ENCODE measurements around the gene SLC6A3. TPM values are rescaled to one million over a fixed set of nuclear protein-coding genes. Genes with fewer than 3 reads are reported as not detected.
"Not testable (repeated sequence)": the region's sequence is repeated elsewhere in the genome, so short reads cannot be mapped to it uniquely, and the experiment has no call there.

SLC6A3 gene
- total RNA-seq, 2 experiments from 2014 or later = not detected

DNA sequence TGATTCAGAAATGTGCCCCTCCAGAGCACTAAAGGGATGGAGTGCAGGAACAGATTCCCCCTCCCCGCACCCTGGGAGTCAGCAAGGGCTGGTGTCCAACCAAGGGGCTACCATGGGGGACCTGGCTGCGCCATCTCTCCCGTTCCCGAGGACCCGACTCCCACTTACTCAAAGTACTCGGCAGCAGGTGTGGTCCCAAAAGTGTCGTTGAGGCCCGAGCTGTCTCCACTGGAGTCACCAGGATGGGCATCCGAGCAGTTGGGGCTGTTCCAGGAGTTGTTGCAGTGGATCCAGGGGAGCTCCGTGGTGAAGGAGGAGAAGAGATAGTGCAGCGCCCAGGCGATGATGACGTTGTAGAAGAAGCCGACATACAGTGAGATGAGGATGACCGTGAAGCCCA, 12.9 kb downstream of the SLC6A3 start:
- DNase-seq = no peak
- peaks cover 2% of the 10 kb centered on the region for H3K36me3 Mint-ChIP-seq (ENCODE audit: low read depth)

DNA sequence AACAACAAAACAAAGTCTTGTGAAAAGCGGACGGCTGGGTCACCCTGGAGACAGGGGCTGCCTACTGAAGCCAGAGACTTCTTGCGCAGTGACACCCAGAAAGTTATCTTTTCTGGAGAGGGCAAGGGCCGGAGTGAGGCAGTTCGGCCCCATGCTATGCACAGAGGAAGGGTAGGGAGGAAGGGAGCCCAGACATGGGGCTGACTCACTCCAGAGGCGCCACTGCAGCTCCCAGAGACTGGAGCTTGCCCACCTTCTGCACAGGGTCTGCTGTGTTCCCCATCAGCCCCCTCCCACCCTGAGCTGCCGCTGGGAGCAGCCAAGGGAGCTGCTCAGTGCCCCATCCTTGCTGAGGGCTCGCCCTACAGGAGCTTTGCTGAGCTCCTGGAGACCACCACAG, 13.3 kb downstream of the SLC6A3 start:
- Mint-ChIP-seq H3K27me3 (ENCODE audit: low read depth) (peaks cover 2% of the 10 kb centered on the region), H3K27ac (no peak overlapping the region), H3K9me3 (peaks cover 28% of the 10 kb centered on the region), H3K4me1 (ENCODE audit: low read depth) (no peaks in the 10 kb centered on the region), H3K36me3 (ENCODE audit: low read depth) (peaks cover 4% of the 10 kb centered on the region), H3K4me3 (no peak overlapping the region)
- intact Hi-C loops (cut with micrococcal nuclease) = no loop called here
- CTCF ChIA-PET = no interaction called here
- no peak for DNase-seq

More for the DNA sequence above, 12.9 kb downstream of the SLC6A3 start:
- CTCF ChIA-PET = no interaction called here
- Mint-ChIP-seq H3K9me3 (peaks cover 25% of the 10 kb centered on the region), H3K4me1 (ENCODE audit: low read depth) (no peaks in the 10 kb centered on the region), H3K27ac (no peak overlapping the region), H3K27me3 (ENCODE audit: low read depth) (peaks cover 2% of the 10 kb centered on the region), H3K4me3 (no peak overlapping the region)
- intact Hi-C loops (cut with micrococcal nuclease) = no loop called here

DNA sequence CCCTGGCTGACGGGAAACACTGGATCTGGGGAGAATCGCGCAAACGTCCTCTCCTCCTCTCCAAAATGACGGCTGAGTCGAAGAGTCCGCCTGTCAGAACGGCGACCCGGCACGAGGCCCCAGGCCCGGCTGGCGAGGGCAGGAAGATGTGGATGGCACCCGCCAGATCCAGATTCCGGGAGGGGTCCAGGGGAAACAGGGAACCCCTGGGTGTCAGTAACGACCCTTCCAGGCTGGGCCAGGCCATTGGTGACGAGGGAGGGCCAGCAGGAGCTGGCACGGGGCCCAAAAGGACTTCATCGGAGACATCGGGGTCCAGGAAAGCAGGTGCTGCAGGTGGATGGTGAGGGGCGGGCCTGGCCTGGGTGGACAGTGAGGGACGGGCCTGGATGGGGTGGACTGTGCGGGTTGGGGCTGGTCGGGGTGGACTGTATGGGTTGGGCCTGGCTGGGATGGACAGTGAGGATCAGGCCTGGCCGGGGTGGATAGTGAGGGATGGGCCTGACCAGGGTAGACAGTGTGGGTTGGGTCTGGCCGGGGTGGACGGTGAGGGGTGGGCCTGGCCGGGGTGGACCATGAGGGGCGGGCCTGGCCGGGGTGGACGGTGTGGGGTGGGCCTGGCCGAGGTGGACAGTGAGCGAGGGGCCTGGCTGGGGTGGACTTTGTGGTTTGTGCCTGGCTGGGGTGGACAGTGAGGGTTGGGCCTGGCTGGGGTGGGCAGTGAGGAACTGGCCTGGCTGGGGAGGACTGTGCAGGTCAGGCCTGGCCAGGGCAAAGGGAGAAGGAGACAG, 14.0 kb downstream of the SLC6A3 start:
- Mint-ChIP-seq H3K4me3 (no peak overlapping the region), H3K27me3 (ENCODE audit: low read depth) (peaks cover 2% of the 10 kb centered on the region), H3K27ac (no peak overlapping the region), H3K36me3 (ENCODE audit: low read depth) (peaks cover 4% of the 10 kb centered on the region), H3K4me1 (ENCODE audit: low read depth) (no peaks in the 10 kb centered on the region), H3K9me3 (peaks cover 34% of the 10 kb centered on the region)
- DNase-seq = no peak
- intact Hi-C loops (cut with micrococcal nuclease) = no loop called here
- CTCF ChIA-PET = no interaction called here

DNA sequence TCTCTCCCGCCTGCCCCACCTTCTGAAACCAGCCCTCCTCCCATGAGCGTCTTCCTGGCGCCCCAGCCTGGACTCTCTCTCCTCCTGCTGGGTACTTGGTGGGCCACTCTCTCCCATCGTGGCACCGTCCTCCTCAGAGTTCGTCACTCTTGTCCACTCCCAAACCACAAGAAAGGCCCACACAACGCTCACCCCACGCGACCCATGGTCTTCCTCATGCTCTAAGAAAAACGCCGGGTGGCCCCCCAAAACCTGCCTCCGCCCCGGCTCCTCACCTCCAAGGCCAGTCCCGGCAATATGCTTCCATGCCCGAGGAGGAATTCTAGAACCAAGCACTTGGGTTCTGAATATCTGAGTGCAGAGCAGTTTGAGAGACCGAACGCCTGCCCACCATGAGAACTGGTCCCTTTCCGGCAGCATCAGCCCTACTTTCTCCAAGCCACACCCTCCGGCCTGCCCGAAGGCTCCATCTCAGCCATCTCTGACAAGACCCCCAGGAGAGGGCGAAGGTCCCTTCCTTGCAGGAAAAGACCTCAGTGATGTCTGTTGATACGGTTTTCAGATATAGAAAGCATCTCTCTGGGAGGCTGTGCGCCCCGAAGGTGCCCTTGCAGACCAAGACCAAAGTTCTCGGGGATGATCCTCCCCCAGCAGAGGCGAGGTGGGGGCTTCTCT, 15.0 kb downstream of the SLC6A3 start:
- Mint-ChIP-seq H3K27ac (no peak overlapping the region), H3K36me3 (ENCODE audit: low read depth) (peaks cover 4% of the 10 kb centered on the region), H3K9me3 (peaks cover 41% of the 10 kb centered on the region), H3K27me3 (ENCODE audit: low read depth) (peaks cover 2% of the 10 kb centered on the region), H3K4me3 (no peak overlapping the region), H3K4me1 (ENCODE audit: low read depth) (no peaks in the 10 kb centered on the region)
- CTCF ChIA-PET = no interaction called here
- intact Hi-C loops (cut with micrococcal nuclease) = no loop called here
- no peak for DNase-seq

DNA sequence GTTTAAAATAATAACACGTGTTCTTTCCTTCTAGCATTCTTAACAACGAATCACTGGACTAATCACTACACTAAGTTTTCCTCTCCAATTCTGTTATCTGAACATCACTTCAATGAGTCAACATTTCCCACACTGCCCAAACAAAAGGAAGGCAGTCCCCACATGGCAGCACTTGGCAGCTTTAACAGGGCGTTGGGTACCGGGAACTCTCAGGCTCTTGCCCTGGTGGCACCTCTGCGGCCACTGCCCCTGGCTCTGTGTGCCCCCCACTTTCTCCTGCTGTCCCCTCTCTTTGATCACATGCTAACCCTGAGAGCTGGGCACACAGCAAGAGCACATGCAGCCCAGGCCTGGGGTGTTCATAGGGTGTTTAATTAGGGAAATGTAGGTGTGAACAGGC, 15.7 kb downstream of the SLC6A3 start:
- Mint-ChIP-seq H3K27ac (no peak overlapping the region), H3K36me3 (ENCODE audit: low read depth) (peaks cover 4% of the 10 kb centered on the region), H3K4me3 (no peak overlapping the region), H3K27me3 (ENCODE audit: low read depth) (peaks cover under 1% of the 10 kb centered on the region), H3K9me3 (peaks cover 41% of the 10 kb centered on the region), H3K4me1 (ENCODE audit: low read depth) (no peaks in the 10 kb centered on the region)
- no peak for DNase-seq
- CTCF ChIA-PET = no interaction called here
- intact Hi-C loops (cut with micrococcal nuclease) = no loop called here

DNA sequence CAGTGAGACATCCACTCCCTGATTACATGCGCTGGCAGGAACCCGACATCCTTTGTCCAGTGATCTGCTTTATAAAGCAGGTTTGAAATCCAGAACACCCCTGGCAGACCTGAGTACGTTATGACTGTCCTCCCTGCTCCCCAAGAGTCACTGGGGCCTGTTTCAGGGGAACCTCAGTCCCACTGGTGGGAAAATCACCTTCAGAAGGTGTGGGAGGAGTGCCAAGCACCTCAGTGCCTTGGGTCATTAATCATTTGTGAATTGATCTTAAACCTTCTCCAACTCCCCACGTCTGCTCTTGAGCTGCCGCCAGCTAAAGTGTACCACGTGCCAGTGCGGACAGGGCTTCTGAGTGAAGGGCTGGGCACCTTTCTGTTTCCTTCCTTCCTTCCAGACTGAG, 16.2 kb downstream of the SLC6A3 start:
- no peak for DNase-seq
- CTCF ChIA-PET = no interaction called here
- H3K4me1 Mint-ChIP-seq (ENCODE audit: low read depth) = no peaks in the 10 kb centered on the region
- intact Hi-C loops (cut with micrococcal nuclease) = no loop called here
- H3K9me3 Mint-ChIP-seq = peaks cover 41% of the 10 kb centered on the region
- H3K27me3 Mint-ChIP-seq (ENCODE audit: low read depth) = peaks cover 4% of the 10 kb centered on the region
- H3K36me3 Mint-ChIP-seq (ENCODE audit: low read depth) = peaks cover 4% of the 10 kb centered on the region
- H3K27ac Mint-ChIP-seq = no peak overlapping the region
- H3K4me3 Mint-ChIP-seq = no peak overlapping the region

- intact Hi-C loops (cut with micrococcal nuclease) = no loop called here
- no peaks in the 10 kb centered on the region for H3K4me1 Mint-ChIP-seq (ENCODE audit: low read depth)
- H3K36me3 Mint-ChIP-seq (ENCODE audit: low read depth) = peaks cover 4% of the 10 kb centered on the region
- CTCF ChIA-PET = no interaction called here
- peaks cover 41% of the 10 kb centered on the region for H3K9me3 Mint-ChIP-seq
- H3K27me3 Mint-ChIP-seq (ENCODE audit: low read depth) = peaks cover 4% of the 10 kb centered on the region
- no peak overlapping the region for H3K4me3 Mint-ChIP-seq
- no peak for DNase-seq
- no peak overlapping the region for H3K27ac Mint-ChIP-seq
These were observed 17.1 kb downstream of the SLC6A3 start for GRCh38 chr5:1428107-1428506.

- no peak for DNase-seq
- H3K36me3 Mint-ChIP-seq (ENCODE audit: low read depth) = peaks cover 4% of the 10 kb centered on the region
- no peak overlapping the region for H3K27ac Mint-ChIP-seq
- intact Hi-C loops (cut with micrococcal nuclease) = no loop called here
- H3K4me3 Mint-ChIP-seq = no peak overlapping the region
- H3K4me1 Mint-ChIP-seq (ENCODE audit: low read depth) = no peaks in the 10 kb centered on the region
- peaks cover 4% of the 10 kb centered on the region for H3K27me3 Mint-ChIP-seq (ENCODE audit: low read depth)
- H3K9me3 Mint-ChIP-seq = peaks cover 36% of the 10 kb centered on the region
- CTCF ChIA-PET = no interaction called here
These were observed 20.5 kb downstream of the SLC6A3 start for GRCh38 chr5:1424716-1425115.

DNA sequence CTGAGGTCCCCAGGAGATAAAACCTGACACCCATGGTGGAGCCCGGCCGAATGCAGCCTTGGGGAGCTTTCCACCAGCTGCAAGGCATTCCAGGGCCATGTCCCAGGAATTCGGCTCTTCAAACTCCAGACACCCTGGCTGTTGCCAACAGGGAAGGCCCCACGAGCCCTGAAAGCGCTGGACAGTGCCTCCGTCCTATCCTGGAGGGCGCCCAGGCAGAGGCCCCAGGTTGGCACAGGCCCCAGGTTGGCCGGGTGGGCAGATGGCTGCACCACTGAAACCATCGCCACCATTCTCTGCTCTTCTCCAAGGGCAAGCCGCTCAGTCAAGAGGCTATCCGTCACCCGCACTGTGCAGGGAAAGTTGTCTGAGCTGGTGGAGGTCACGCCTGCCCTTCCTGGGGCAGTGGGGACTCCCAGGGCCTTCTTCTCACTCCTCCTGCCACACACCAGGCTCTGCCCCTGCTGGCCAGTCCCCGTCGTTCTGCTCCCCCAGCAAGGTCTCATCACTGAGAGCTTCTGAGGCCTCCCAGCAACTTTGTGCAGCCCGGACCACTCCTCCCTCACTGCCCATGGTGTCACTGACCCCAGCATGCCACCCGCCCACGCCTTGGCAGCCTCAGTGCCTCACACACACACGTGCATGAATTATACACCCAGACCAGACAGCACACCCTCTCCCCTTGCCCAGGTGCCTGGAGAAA, 21.2 kb downstream of the SLC6A3 start:
- CTCF ChIA-PET = no interaction called here
- Mint-ChIP-seq H3K27me3 (ENCODE audit: low read depth) (peaks cover 4% of the 10 kb centered on the region), H3K4me1 (ENCODE audit: low read depth) (no peaks in the 10 kb centered on the region), H3K9me3 (peaks cover 30% of the 10 kb centered on the region), H3K27ac (no peak overlapping the region), H3K36me3 (ENCODE audit: low read depth) (peaks cover 4% of the 10 kb centered on the region), H3K4me3 (no peak overlapping the region)
- intact Hi-C loops (cut with micrococcal nuclease) = no loop called here
- DNase-seq = no peak

GRCh38 chr5:1422522-1422921, 22.7 kb downstream of the SLC6A3 start:
- H3K27ac Mint-ChIP-seq; CTCF ChIA-PET; H3K36me3 Mint-ChIP-seq (ENCODE audit: low read depth); H3K4me3 Mint-ChIP-seq; DNase-seq; H3K27me3 Mint-ChIP-seq (ENCODE audit: low read depth); H3K4me1 Mint-ChIP-seq (ENCODE audit: low read depth); intact Hi-C loops (cut with micrococcal nuclease): not testable (repeated sequence)
- H3K9me3 Mint-ChIP-seq = peaks cover 17% of the 10 kb centered on the region

DNA sequence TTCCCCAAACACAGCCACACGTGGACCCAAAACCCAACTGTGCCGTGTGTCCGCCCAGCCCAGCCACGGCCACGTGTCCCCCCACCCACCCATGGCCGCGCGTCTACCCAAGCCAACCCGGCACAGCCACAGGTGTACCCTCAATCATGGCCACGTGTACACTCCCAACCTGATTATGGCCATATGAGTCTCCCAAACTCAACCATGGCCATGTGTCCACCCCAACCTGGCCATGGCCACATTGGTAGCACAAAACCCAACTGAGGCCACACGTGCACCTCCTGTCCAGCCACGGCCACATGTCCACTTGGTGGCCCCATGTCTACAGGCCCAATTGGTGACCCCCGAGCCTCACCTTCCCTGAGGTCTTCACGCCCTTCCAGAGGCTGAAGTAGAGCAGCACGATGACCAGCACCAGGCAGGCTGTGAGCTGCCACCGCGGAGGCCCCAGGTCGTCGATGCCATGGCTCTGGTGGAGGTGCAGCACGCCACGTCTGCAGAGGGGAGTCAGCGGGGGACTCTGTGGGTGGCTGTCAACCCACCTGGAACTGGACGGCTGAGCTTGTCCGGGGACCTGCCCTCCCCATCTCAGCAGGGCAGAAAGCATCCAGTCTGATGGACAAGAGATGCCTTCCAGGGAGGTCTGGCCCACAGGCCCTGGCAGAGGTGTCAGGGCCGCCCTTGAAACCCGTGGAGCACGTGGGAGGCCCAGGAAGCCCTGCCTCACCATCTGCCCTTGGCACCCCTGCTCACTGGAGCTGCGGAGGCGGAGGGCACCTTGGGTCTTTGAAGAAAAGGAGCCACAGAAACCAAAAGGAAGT, 23.5 kb downstream of the SLC6A3 start:
- Mint-ChIP-seq H3K9me3 (peaks cover 11% of the 10 kb centered on the region), H3K27ac (no peak overlapping the region), H3K4me1 (ENCODE audit: low read depth) (no peaks in the 10 kb centered on the region), H3K4me3 (no peak overlapping the region), H3K27me3 (ENCODE audit: low read depth) (peaks cover 4% of the 10 kb centered on the region), H3K36me3 (ENCODE audit: low read depth) (no peaks in the 10 kb centered on the region)
- CTCF ChIA-PET = no interaction called here
- DNase-seq = no peak
- intact Hi-C loops (cut with micrococcal nuclease) = no loop called here

Measured in activated naive CD4-positive, alpha-beta T cell treated with anti-CD3 and anti-CD28 coated beads for 36 hours (primary cell).